Fibroblast of villous mesenchyme (primary cell): ENCODE results near the gene IFNAR2. TPM values are rescaled to one million over a fixed set of nuclear protein-coding genes. Genes with fewer than 3 reads are reported as not detected.
"Not testable (repeated sequence)": the region's sequence is repeated elsewhere in the genome, so short reads cannot be mapped to it uniquely, and the experiment has no call there.

ENCODE experiments used
- DNase-seq: peaks from one replicate; pipeline ENCODE4 v3.0.0-alpha.2; 2010; ENCODE audit warnings: low read depth
- H3K4me3 ChIP-seq: 2 replicates; pipeline ENCODE4 v1.5.1; 2011; ENCODE audit warnings: low read depth, mild to moderate bottlenecking, low read length
- total RNA-seq: library from RNA; depleted of rRNA; stranded (reverse); fragments of >200 nt; gene quantifications from 2 replicates; pipeline ENCODE4 v1.2.3, GENCODE V29; 2012
- TF ChIP-seq, protein P1 (sequence below): IDR thresholded peaks from 2 replicates; pipeline ENCODE4 v1.5.1; 2012; ENCODE audit warnings: low read depth, mild to moderate bottlenecking, low read length; ENCODE audit not compliant: insufficient read depth

IFNAR2 gene
- total RNA-seq, 1 donor = 5.2 TPM

DNA sequence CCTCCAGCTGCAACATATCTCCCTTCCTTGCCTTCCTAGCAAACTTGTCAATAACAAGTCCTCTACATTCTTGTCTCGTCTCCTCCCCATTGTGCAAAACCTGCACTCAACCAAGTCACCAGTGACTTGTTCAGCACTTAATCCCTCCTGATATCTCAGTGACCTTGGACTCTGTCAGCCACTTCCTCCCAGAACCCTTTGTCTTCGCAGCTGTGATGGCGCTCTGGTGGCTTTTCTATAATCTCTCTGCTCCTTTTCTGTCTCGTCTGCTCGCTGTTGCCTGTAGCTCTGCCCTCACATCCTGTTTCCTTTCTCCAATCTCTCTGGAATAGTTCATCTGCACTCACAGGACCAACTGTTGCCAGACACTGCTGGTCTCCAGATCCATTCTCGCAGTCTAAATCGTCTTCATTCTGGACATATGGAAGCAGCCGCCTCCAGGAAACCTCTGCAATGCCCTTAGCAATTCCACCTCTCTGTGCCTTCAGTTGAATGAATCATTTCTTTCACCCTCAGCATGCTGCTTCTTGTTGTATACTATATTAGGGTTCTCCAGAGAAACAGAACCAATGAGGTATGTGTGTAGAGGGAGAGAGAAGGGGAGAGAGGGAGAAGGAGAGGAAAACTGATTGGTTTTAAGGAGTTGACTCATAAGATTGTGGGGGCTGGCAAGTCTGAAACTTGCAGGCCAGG, 17.4 kb upstream of the IFNAR2 start:
- no peak overlapping the region for H3K4me3 ChIP-seq
- peak; percentile 42 for DNase-seq
- TF ChIP-seq, protein P1, sequence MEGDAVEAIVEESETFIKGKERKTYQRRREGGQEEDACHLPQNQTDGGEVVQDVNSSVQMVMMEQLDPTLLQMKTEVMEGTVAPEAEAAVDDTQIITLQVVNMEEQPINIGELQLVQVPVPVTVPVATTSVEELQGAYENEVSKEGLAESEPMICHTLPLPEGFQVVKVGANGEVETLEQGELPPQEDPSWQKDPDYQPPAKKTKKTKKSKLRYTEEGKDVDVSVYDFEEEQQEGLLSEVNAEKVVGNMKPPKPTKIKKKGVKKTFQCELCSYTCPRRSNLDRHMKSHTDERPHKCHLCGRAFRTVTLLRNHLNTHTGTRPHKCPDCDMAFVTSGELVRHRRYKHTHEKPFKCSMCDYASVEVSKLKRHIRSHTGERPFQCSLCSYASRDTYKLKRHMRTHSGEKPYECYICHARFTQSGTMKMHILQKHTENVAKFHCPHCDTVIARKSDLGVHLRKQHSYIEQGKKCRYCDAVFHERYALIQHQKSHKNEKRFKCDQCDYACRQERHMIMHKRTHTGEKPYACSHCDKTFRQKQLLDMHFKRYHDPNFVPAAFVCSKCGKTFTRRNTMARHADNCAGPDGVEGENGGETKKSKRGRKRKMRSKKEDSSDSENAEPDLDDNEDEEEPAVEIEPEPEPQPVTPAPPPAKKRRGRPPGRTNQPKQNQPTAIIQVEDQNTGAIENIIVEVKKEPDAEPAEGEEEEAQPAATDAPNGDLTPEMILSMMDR = no peak

DNA sequence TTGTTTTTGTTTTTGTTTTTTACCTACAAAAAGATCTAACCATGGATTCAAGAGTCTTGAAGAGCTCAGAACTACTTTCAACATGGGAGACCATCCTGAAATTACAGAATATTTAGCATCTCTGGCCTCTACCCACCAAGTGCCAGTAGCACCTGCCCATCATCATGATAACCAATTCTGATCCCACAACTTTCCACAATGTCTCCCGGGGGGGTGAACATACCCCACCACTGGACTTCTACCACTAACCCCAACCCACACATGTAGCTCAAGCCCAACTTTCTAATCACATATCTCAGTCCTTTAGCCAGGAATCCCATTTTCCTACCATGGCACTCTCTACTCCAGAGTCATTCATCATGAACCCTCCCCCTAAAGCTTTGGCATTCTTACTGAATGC, 15.7 kb upstream of the IFNAR2 start:
- no peak overlapping the region for H3K4me3 ChIP-seq
- TF ChIP-seq, protein P1 = no peak
- no peak for DNase-seq

DNA sequence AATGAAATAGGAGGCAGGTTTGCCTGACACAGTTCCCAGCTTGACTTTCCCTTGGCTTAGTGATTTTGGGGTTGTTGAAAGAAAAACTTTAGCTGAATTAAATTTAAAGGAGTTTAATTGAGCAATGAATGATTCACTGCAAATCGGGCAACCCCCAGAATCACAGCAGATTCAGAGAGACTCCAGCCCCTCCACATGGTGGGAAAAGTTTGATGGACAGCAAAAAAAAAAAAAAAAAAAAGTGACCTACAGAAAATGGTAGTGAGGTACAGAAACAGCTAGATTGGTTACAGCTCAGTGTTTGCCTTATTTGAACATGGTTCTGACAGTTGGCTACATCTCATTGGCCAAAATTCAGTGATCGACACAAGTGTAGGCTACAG, 12.6 kb upstream of the IFNAR2 start:
- DNase-seq = no peak
- TF ChIP-seq, protein P1 = no peak
- no peak overlapping the region for H3K4me3 ChIP-seq

DNA sequence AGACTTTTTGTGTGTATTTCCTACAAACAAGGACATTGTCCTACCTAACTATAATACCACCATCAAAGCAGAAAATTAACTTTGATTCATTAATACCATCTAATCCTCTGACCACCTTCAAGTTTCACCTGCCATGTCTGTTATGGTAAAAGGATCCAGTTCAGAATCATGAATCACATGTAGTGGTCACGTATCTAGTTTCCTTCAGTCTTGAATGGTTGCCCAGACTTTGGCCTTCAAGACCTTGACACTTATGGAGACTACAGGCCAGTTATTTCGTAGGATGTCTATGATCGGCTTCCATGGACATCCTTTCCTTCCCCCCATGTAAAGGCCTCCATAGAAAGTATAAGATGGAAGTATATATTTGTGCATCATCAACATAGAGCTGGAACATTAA, 10.4 kb upstream of the IFNAR2 start:
- TF ChIP-seq, protein P1 = no peak
- no peak overlapping the region for H3K4me3 ChIP-seq
- DNase-seq = no peak

DNA sequence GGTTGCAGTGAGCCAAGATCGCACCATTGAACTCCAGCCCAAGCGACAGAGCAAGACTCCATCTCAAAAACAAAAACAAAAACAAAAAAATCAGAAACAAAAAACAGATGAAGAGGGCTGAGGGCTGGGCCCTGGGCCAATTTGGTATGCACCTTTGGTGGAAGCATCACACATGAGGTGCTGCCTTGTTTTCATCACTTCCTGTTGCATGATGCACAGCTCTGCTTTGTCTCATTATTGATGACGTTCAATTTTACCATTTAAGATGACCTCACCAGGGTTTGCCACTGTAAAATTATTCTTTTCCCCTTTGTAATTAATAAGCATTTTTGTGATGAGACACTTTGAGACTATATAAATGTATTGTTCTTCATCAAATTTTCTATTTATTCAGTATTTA, 9.8 kb upstream of the IFNAR2 start:
- DNase-seq = no peak
- TF ChIP-seq, protein P1 = no peak
- no peak overlapping the region for H3K4me3 ChIP-seq

DNA sequence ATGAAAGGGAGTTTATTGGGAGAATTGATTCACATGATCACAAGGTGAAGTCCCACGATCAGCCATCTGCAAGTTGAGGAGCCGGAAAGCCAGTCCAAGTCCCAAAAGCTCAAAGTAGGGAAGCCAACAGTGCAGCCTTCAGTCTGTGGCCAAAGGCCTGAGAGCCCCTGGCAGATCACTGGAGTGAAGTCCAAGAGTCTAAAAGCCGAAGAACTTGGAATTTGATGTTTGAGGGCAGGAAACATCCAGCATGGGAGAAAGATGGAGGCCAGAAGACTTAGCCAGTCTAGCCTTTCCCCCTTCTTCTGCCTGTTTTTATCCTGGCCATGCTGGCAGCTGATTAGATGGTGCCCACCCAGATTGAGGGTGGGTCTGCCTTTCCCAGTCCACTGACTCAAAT, 4.4 kb upstream of the IFNAR2 start:
- not testable (repeated sequence) for H3K4me3 ChIP-seq, DNase-seq

DNA sequence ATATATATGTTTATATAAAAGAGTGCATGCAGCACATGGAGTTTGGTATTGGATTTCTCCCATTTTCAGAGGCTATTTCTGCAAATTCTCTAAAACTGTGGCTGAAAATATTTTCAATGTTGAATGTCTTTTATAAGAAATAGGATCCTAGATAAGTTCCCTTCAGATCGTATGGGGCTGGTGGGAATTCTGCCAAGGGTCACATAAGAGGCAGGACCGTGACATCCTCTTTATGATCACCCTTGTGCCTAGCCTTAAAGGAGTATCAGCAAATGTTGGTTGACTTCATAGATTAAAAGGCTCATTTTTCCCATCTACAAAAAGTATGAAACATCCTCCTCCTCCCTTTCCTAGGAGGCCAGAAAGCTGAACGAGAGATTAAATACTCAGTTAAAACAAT, 1.3 kb upstream of the IFNAR2 start:
- TF ChIP-seq, protein P1 = no peak
- no peak overlapping the region for H3K4me3 ChIP-seq
- DNase-seq = no peak
